ENCODE data around the gene CDK7. TPM values are rescaled to one million over a fixed set of nuclear protein-coding genes. Genes with fewer than 3 reads are reported as not detected.

Gene CDK7
- total RNA-seq, 4 donors from 2014 or later, result 25.7 to 37.2 (median 31.2) TPM

GRCh38 chr5:69284203-69284602 is 49.5 kb downstream of the CDK7 start:
- TF ChIP-seq POLR2AphosphoS5 (IDR thresholded peaks at IDR 0.05) (no peak), POLR2A (IDR thresholded peaks at IDR 0.05) (no peak), EP300 (IDR thresholded peaks at IDR 0.05) (no peak), CTCF (IDR thresholded peaks at IDR 0.05) (no peak)
- no peaks in the 10 kb centered on the region for H3K27me3 ChIP-seq
- no peaks in the 10 kb centered on the region for H3K9me3 ChIP-seq
- 95% methylated on average over 2 of the region's 2 CpGs for WGBS
- H3K4me3 ChIP-seq, result no peak overlapping the region
- H3K27ac ChIP-seq, result no peak overlapping the region
- no peaks in the 10 kb centered on the region for H3K4me1 ChIP-seq
- no peak for DNase-seq (ENCODE audit: low spot score in 2 of 2)
- H3K36me3 ChIP-seq, result peaks cover 45% of the 10 kb centered on the region

DNA sequence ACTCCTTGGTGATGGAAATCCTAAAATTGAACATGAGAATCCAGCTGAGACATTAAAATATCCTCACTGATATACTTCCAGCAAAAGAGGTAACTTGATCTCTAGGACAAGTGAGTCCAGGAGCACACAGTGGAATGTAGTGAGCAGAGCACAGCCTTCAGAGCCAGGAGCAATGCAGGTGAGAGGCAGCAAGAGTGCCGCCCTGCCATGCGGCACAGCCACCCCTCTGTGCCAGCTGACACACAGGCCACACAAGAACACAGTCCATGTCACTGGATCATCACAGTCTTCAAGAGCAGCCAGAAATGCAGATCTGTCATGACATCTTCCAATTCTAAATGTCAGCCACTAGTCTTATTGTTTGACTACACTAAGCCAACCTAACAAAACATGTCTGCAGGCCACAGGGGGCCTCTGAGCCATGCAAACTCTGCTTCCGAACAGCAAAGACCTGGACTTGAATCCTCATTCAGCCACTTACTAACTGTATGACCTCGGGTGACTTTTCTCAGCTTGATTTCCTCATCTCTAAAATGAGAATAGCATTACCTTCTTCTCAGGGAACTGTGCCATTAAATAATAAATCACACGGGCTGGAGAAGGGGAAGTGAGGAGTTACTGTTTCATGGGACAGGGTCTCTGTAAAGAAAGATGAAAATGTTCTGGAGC is 50.9 kb downstream of the CDK7 start:
- no peak overlapping the region for H3K27ac ChIP-seq
- no peak for DNase-seq (ENCODE audit: low spot score in 2 of 2)
- WGBS, result 75% methylated on average over 5 of the region's 5 CpGs

DNA sequence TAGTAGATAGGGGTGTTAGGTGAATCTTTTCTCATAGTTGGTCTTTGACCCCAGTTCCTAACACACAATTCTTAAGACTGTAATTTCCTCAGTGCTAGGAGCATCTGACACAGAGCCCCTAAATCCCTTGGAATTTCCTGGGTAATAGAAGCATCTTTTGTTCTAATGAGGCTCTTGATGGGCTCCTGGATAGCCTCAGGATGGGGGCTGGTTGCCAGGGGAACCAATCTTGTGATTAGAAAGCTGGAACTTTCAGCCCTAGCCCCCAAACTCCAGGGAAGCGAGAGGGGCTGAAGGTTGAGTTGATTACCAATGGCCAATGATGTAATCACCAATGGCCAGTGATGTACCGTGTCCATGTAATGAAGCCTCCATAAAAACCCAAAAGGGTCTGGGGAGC is 53.4 kb downstream of the CDK7 start:
- Histone ChIP-seq H3K4me3 (no peak overlapping the region), H3K27ac (no peak overlapping the region), H3K36me3 (peaks cover 27% of the 10 kb centered on the region), H3K9me3 (no peaks in the 10 kb centered on the region), H3K4me1 (no peaks in the 10 kb centered on the region), H3K27me3 (no peaks in the 10 kb centered on the region)
- TF ChIP-seq POLR2A (IDR thresholded peaks at IDR 0.05) (no peak), POLR2AphosphoS5 (IDR thresholded peaks at IDR 0.05) (no peak), EP300 (IDR thresholded peaks at IDR 0.05) (no peak), CTCF (IDR thresholded peaks at IDR 0.05) (no peak)
- 71% methylated on average over 2 of the region's 2 CpGs for WGBS
- no peak for DNase-seq (ENCODE audit: low spot score in 2 of 2)

More for the DNA sequence above, 50.9 kb downstream of the CDK7 start:
- no peaks in the 10 kb centered on the region for H3K9me3 ChIP-seq
- H3K4me1 ChIP-seq, result no peaks in the 10 kb centered on the region
- peaks cover 31% of the 10 kb centered on the region for H3K36me3 ChIP-seq
- no peak overlapping the region for H3K4me3 ChIP-seq
- H3K27me3 ChIP-seq, result no peaks in the 10 kb centered on the region
- TF ChIP-seq EP300 (IDR thresholded peaks at IDR 0.05), result no peak
- TF ChIP-seq CTCF (IDR thresholded peaks at IDR 0.05), result no peak
- TF ChIP-seq POLR2AphosphoS5 (IDR thresholded peaks at IDR 0.05), result no peak
- TF ChIP-seq POLR2A (IDR thresholded peaks at IDR 0.05), result no peak

- peaks cover 23% of the 10 kb centered on the region for H3K36me3 ChIP-seq
- 71% methylated on average over 1 of the region's 1 CpG for WGBS
Observed at GRCh38 chr5:69288688-69289087, 54.0 kb downstream of the CDK7 start.

More at GRCh38 chr5:69288688-69289087, 54.0 kb downstream of the CDK7 start:
- Histone ChIP-seq H3K4me3 (no peak overlapping the region), H3K4me1 (no peaks in the 10 kb centered on the region), H3K9me3 (no peaks in the 10 kb centered on the region), H3K27ac (no peak overlapping the region), H3K27me3 (no peaks in the 10 kb centered on the region)
- no peak for DNase-seq (ENCODE audit: low spot score in 2 of 2)
- no peak for TF ChIP-seq POLR2AphosphoS5 (IDR thresholded peaks at IDR 0.05)
- no peak for TF ChIP-seq EP300 (IDR thresholded peaks at IDR 0.05)
- no peak for TF ChIP-seq CTCF (IDR thresholded peaks at IDR 0.05)
- no peak for TF ChIP-seq POLR2A (IDR thresholded peaks at IDR 0.05)

Measured in suprapubic skin (tissue), 4 donors.